Anterior cingulate cortex (tissue), 58 donors: ENCODE measurements around the gene TNS1.
"Not testable (repeated sequence)": the region's sequence is repeated elsewhere in the genome, so short reads cannot be mapped to it uniquely, and the experiment has no call there.

ENCODE experiments used
- DNase-seq, 58 donors: peaks; one replicate each; lab custom pipeline; 2025; lab: John Stamatoyannopoulos, UW

The TNS1 gene

DNA sequence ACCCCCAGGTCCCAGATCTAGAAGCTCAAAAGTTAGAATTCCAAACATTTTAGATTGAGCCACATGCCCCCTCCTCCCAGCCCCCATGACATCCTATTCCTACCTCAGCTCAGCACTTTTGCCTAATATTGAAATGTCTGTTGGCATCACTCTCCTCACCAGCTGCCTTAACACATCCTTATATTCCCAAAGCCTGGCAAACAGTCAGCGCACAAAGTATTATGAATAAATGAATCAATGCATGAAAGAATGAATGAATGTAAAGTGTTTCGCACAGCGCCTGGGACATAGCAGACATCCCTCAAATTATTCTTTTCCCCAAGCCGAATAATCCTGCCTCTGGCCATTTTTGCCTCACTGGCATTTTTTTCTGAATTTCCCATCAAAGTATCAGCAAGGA, 175.8 kb downstream of the TNS1 start:
- DNase-seq = no peak

DNA sequence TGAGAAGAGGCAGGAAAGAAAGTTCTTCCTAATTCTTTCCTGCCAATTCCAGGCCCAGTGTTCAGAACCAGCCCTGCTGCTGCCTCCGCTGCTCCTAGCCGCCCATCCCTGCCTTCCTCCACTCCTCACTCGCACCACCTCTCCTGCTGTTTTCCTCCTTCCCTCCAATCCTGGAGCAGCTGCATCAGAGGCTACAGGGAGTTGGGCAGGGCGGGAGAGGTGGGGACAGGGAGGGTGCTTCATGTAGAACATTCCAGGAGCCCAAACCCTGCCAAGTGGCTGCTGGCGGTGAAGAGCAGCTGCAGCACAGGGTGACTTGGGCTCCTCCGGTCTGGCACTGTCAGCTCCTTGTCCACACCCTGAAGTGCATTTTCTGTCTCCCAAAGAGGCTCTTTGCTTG, 176.3 kb downstream of the TNS1 start:
- no peak for DNase-seq

DNA sequence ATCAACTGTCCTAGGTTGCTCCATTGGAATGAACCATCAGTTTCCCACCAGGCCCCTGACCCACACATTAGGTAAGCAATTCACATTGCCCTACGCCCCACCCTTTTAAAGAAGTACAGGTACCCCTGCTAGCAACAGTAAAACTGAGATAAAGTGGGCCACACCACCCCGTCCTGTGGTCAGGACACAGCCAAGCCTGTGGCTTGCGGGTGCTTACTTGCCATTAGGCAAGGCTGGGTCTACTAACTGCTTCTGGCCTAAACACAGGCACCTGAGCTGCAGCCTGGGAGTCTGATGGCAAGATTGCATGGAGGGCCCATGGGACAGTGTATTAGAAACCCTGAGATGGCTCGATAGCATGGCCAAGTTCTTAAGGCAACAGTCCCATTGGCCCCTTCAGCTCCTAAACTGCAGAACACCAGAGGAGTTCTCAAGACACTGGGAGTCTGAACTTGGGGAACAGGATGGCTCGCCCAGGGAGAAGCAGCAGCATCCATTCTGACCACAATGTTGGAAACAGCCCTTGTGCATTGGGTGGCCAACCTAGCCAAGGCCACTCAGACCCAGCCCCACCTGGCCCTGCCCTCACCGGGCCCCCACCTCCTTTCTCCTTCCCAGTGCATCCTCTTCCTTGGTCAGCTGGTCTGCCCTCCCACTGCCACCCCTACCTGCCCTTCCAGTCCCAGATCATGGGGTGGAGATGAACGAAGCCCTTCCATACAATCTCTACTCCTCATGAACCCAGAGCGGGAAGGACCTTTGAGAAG, 177.1 kb downstream of the TNS1 start:
- no peak for DNase-seq

DNA sequence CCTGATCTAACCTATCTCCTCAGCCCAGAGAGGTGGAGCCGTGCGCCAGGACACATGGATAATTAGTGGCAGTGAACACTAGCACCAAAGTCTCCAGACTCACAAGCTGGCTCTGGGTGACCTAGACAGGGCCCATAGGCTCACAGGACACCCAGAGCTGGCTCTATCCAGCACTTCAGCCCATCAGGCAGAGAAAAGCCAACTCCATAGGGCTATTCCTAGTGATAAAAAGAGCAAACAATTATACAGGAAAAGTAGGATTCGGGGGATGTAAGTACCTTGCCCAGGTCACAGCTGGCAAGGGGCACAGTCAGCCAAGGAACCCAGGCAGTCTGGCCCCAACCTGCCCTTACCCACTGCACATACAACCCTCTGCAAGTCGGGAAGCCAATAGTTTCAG, 178.6 kb downstream of the TNS1 start:
- no peak for DNase-seq

DNA sequence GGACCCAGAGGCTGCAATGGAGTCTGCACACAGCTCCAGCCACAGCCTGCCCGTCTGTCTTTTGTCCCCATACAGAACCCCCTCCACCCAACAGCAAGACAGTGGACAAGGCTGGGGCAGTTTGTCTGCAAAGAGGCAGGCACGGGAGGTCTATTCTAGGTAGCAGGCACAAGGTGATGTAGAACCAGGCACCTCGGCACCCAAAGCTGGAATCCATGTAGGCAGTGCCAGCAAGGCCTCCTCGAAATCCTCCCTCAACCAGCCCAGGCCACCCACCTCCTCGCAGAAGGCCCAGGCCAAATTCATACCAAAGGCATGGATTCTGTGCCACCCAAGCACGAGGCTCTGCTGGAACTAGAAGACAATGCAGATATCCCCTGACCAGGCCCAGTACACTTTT, 179.2 kb downstream of the TNS1 start:
- no peak for DNase-seq

DNA sequence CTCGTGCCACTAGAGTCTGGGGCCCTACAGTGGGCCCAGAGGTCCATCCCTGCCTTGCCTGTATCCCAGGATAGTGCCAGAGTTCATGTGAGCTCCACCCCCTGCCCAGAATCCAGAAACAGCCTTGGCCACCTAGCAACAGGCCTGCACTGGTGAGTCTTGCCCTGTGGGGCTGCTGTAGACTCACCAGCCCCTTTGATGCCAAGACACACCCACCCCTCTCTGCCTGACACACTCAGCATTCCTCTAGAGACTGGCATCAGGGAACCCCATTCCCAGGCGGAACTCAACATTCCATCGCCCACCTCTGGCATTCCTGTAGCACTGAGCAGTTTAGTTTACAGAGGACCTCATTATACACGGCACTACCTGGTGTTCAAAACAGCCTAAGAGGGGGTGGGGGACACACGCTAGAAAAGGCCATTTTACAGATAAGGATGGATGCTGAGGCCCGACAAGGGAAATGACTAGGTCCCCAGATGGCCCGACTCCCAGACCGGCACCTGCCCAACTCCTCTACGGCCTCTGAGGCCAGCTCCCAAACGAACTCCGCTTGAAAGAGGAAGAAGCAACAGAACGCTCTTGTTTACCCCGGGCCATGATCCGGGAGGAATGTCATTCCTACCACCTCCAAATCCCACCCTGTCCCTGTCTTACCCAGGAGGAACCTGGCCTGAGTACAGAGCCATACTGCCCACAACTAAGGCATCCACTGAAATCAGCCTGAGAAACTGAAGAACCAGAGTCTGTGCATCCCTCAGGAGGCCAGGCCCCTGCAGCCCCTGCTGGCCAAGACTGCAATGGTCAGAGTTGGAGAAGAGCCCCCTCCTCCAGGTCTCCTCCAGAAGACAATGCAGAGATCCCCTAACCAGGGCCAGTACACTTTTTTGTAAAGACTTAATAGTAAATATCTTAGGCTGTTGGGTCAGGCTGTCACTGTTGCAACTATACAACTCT, 180.2 kb downstream of the TNS1 start:
- no peak for DNase-seq

DNA sequence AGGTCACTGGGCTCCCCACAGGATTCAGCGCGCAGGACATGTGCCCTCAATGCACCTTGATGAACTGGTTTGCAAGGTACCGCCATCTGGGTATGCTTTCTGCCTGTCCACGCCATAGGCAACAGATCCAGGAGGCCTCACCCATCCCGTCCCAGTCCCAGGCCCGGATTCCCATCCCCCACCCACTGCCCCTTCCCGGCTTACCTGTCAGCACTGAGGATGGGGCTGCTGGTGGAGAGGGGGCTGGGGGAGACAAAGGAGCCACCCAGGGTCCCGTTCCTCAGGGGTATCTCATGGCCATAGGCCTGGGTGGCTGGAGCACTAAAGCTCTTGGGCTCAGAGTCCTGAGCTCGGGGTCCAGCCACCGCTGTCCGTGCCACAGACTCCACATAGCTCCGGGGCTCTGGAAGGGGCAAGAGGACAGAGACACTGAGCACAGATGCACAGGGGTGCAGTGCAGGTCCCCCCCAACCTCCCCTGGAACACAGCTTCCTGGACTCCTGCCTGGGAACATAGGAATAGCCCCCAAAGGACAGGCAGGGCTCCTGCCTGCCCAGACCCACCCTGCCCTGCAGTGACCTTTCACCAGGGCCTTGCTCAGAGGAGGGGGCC, 181.2 kb downstream of the TNS1 start:
- no peak for DNase-seq

DNA sequence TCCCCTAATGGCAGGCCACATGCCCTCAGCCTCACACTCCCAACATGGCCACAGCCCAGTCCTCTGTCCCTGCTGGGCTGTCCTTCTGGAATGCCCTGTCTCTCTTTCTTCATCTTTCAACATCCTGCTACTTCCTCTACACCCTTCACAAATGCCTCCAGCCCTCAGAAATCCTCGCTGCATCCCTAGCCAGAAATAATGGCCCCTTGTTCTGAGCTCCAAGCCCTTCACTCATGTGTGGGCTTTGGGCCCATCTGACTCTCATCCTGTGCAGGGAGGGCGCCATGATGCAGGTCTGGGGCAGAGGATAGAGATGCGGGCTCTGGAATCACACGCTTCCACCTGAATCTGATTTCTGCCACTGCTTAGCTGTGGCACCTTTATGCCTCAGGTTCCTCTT, 181.9 kb downstream of the TNS1 start:
- DNase-seq = peak in 2 of 58 donors; percentile 18 to 35

DNA sequence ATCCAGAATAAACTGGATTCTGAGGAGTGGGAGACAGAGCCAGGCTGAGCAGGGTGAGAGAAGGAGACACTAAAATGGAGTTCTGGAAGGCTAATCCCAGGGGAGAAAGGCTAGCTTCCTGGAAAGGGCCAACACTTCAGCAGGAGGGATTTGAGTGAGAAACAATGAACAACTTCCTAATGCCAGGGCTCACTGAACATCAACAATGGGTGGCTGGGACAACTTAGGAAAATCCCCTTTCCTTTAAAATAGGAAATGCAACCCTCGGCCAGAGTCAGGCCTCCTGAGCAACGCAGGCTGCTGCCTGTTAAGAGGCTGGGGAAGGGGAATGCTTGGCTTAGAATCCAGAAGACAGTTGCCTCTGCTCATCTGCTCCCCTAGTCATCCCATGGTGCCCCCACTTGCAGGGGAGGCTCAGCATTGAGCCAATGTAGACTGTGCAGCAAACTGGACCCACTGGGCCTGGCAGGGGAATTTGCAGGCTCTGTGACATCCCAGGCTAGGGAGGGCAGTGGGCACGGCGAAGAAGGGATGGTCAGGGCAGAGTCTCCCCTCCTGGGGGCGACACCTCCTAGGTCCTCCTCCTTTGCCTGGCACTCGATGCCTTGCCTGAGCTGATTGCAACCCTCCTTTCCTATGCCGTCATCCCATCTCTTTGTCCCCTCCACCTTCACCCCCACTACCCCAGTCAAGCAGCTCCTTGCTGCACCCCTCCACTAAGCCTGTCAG, 182.5 kb downstream of the TNS1 start:
- no peak for DNase-seq

DNA sequence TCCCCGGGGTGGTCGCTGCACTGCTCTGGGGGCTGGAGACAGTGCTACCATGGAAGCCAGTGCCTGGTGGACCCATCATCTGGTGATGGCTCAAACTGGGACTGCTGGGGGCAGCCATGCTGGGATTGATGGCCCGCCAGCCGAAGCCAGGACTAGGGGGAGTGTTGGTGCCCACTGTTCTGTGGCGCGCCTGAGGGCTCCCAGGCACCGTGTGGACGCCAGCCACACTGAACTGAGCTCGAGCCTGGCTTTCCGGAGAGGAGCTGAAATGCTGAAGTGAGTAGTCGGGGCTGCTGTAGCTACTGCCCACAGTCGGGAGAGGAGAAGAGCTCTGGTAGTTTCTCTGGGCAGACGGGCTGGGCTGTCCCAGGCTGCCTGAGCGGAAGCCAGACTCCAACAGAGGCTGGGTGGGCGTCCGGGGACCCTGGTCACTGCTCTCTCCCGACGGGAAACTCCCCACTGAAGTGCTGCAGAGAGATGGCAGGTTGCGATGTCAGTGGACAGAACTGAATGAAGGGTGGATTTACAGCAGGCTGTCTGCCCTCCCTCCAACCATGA, 184.4 kb downstream of the TNS1 start:
- DNase-seq = no peak

DNA sequence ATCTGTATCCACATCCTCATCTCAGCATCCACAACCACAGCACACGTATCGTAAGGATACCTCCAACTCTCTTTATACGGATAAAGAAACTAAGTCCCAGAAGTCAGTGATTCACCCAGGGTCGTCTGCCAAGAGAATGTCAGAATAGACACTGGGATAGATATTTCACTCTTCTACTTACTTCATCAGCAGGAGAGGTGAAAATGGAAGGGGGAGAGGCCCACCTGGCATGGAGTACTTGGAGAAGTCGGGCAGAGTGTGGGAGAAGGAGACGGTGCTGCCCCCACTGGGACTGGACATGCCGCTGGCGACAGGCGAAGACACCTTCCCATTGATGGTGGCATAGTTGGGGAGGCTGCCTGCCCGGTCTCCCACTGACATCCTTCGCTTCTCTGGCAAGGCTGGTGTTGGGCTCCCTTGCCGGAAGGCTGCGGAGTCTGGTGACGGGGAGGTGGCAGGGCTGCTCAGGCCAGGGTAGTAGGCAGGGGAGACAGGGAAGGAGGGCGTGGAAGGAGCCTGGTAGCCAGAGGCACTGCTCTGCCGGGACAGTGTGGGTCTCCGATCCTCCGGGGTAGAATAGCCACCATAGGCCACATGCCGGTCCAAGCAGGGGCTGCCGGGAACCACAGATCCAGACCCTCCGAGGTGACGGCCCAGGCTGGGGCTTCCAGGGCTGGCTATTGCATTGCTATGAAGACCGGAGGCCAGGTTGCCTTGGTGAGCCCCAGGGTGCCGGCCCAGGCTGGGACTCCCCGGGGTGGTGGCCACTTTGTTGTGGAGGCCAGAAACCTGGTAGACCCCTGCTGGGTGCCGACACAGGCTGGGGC, 185.1 kb downstream of the TNS1 start:
- no peak for DNase-seq

DNA sequence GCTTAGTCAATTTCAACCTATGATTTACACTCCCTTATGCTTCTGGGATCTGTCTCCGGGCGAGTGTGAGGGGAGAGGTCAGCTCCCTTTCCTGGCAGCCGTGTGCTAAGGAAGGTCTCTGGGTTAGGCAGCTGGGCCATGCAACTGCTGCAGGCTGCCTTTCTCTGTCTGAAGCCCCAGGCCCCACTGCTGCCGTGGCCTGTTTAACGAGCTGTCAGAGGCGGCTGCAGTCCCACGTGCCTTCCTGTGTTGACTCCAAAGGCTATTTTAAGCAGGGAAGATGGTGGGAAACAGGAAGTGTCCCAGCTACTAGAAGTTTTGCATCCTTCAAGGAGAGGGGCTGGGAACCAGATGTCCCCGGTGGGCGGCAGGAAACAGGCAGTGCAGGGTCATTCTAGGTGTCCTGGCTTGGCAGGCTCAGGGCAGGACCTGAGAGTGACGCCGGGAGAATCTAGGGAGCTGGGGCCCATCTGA, 186.4 kb downstream of the TNS1 start:
- peak in 2 of 58 donors; percentile 14 to 16 for DNase-seq

DNA sequence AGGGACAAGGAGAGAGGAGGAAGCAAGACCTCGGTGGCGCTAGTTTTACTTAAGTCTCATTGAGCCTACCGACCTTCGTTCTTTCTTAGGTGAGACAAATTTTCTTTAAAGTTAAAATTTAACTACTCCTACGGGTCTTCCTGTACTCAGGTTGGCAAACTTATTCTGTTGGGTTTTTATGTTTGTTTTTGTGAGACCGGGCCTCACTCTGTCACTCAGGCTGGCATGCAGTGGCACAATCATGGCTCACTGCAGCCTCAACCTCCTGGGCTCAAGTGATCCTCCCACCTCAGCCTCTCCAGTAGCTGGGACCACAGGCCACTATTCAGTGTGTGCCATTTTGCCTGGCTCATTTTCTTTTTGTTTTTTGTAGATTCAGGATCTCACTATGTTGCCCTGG, 189.0 kb downstream of the TNS1 start:
- DNase-seq = no peak

DNA sequence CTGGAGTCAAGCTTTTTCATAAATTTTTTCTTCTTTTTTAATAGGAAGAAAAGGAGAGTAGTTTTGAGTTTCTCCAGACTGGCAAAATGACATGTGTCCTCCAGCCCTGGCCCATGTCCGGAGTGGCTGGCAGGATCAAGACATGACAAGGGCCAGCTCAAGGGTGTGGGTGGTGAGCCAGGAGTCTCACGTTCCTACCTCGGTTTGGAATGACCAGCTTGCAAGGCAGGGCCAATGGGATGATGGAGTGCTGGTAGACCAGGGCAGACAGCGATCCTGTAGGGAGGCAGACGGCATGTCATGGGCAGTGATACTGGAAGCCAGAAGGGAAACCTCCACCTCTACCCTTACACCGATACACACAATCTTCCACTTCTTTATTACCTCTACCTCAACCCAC, 190.6 kb downstream of the TNS1 start:
- DNase-seq = no peak

DNA sequence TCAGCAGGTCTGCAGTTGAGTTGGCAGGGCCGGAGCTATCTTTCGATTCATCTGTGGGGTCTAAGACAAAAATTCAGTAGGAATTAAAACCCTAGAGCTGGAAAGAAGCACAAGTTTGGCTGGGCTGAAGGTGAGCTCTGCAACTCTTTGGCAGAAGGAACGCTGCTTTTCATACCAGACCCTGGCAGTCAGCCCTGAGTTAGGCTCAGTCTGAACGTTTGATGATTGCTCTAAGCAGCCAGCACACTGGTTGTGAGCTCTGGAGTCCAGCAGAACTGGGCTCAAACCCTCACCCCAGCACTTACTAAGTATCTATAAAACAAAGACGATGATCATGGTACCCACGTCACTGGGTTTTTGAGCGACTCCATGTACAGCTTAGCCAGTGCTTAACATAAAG, 192.5 kb downstream of the TNS1 start:
- DNase-seq = peak in 1 of 58 donors; percentile 13

DNA sequence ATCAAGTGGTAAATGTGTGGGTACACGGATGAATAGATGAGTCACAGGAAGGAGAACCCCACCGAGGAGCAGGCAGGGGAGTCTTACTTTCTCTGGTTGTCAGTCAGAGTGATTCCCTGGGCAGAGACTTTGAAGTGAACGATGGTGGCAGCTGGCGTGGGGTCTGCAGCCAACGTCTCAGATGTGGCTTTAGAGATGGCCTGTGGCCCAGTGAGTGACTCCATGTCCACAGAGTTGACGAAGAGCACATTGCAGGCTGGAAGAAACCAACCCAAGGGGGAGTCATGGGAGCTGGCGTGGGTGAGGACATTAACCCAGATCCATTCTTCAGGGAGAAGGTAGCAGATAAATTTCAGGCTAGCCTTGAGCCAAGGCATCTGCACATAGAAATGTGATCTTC, 193.1 kb downstream of the TNS1 start:
- no peak for DNase-seq

DNA sequence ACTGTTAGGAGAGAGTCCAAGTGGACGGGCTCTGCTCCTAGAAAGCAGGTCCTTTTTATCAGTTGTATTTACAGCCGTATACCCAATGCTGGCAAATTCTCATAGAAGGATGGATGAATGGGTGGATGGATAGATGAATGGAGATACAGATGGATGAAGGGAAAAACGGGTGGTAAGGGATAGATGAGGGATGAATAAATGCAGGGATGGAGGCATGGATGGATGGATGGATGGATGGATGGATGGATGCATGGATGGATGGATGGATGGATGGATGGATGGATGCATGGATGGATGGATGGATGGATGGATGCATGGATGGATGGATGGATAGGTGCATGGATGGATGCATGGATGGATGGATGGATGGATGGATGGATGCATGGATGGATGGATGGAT, 193.8 kb downstream of the TNS1 start:
- DNase-seq = not testable (repeated sequence)

DNA sequence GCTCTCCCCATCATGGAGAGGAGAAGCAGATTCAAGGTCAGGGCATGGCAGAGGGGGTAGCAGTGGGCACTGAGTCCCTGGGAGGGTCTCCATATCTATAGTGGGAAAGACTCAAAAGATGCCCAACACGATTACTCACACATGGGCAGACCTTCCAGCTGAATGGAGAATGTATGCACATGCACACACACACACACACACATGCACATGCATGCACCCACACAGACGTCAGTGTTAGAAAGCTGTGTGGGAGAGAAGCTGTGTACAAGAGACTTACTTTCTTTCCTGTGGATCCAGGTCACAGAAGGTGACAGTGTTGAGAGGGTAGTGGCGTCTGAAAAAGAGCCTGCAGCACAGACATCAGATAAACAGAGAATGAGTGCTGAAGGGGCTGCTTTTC, 194.5 kb downstream of the TNS1 start:
- no peak for DNase-seq

DNA sequence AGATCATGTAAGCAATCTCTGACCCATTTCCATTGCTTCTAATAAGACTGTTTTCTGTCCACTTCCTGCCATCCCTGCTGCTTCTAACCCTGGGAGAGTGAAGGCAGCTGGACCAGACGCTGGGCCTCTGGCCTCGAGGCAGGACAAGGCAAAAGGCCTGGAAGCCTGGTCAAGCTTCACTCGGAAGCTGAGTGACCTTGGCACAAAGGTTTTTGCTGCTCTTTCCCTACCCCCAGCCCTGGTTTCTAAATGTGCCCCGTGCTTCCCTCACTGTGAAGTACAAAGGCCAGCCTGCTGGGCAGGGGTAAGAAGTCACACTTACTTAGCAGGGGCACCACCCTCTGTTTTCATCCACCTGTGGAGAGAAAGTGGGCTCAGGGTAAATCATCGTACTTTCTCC, 195.0 kb downstream of the TNS1 start:
- no peak for DNase-seq
